DMS53 treated with DMSO at 0.1 percent for 48 hours (cell line): ENCODE results near the gene SLC2A13.

ENCODE experiments used
- DNase-seq: peaks from one replicate; lab custom pipeline; 2025; ENCODE audit not compliant: unreplicated experiment; lab: John Stamatoyannopoulos, UW

The SLC2A13 gene

DNA sequence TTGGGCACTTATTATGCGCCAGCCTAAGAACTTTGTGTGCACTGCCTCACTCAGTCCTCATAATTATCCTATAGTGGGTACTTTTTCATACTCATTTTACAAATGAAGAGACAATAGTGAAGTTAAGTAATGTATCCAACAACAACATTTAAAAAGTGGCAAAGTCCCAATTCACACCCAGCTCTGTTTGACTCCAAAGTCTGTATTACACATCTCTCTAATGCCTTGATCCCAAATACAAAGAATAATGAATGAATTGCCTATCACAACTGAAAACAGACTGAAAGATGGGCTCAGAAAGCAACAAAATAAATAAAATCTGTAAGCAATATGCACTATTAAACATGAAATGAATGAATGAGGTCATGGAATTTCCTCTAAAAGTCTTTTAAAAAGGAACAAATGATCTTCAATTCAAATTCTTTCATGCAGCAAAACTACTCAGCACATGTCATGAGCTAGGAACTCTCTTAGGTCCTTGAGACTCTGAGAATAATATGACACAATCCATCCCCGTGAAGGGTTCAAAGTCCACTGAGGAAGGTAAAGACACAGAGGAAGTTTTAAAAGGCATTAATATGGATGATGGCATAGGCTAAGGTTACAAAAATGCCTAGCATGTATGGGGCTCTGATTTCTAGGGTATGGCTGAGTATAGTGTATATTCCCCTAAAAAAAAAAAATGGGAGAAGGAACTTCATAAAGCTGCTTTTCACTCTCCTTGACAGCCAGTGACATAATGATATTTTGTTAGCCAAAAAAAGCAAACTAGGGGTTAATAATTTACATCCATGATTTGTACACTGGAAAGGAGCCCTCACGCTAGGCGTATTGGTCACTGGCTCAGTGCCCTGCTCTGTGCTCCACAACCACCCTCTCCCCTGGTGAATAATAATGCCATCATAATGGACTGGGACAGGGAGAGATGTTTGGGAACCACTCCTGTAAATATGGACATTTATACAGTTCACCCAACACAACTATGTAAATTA is 103.4 kb downstream of the SLC2A13 start:
- peak; percentile 38 for DNase-seq

GRCh38 chr12:40001406-40001805 is 104.5 kb downstream of the SLC2A13 start:
- no peak for DNase-seq

DNA sequence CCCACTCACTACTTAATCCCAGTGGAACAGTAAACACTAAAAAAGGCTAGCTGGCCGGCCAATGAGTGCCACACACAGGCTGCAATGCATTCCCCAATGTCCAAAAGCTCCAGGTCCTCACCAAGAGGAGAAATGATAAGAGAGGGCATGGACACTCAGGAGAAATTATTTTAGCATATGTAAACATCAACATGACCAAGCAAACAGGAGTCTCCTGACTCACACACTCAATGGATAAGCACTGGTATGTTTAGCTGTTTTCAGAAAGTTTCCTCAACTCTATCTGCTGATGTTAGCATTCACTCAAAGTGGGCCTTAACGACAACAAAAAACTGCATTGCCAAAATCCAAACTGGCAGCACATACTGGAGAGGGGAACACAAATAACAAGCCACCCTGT is 105.0 kb downstream of the SLC2A13 start:
- no peak for DNase-seq

DNA sequence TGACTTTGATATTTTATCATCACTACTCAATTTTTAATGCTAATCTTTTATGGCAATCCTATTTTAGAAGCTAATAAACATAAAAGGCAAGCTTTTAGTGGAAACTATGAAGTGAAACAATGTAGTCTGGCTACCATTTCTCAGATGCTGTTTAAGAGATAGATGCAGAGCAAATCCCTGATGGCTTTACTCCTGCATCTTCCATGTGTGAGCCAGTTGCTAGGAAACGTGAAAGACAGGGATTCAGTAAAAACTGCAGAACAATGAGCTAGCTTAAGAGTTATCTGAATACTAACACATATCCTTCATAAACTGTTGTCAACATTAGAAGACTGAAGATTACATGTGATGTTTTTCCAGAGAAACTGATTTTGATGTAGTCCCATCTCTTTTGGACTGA is 112.6 kb downstream of the SLC2A13 start:
- no peak for DNase-seq

DNA sequence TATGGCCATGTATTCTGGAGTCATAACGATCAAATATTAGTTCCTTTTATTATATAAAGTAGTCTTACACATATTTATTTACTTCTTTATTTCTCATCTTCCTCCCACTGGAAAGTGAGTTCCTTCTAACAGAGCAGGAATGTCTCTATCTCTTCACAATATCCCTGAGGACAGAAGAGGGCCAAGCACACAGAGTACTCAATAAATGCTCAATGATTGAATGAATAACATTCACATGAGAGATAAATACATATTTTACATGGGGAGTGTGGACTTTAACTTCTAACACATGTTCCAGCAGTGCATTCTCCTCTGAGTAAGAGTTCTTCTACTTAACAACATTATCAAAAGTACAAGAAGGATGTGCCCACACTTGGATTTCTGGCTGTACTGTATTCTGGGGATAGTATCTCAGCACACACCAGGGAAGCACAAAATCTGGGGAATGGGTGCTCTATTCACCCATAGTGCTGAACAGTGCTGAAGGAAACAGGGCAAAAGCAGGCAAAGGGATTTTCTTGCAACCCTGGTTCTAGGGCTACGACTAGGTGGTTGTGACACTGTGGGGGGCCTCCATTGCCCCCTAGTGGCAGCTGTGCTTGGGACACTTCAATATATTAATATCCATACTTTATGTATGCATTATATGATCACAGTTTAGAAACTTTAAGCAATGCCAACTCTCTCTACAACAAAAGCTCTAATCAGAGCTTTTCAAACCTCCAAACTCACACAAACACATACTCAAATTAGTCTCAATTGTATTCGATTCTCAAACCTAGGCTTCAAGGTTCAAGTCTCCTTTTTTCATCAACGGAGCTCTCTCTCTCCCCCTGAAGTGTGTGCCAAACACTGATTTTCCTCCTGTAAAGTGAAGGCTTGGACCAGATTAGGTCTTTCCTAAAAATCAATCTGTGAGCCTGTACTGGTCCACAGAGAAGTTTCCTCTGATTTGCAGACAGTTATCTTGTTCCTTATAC is 115.5 kb downstream of the SLC2A13 start:
- DNase-seq = peak; percentile 50

DNA sequence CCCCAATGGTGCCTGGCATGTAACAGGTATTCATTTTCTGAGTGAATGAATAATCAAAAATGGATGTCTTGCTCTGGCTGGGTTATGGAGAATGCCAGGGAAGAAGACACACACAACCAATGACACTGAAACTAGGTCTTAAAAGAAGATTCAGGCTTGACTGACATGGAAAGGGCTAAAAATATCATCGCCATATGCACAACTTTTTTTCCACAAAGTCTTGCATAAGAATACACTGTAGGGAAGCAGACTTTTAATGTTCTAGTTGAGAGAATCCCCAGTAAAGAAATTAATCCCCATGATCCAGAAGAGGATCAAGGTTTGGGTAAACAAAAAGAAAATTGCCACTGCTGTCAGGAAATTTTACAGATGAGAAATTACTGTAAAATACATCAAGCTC is 116.4 kb downstream of the SLC2A13 start:
- DNase-seq = no peak

- no peak for DNase-seq
These were observed 117.3 kb downstream of the SLC2A13 start for GRCh38 chr12:39988574-39988973.

DNA sequence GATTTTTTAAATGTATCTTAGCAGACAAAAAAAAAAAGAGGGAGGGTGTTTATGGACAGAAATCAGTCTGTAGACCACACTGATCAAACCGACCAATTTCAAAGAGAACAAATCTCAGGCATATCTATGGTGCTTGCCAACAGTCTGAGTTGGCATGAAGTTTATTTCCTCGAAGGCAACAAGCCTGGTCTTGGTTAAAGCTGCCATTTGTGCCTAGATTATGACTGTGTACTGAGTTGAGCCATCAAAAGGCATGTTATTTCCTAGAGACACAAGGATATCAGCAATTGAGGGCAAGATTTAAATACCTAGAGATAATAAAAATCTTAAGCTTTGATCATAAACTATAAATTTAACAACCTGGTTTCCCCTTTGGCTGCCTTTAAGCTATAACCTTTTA is 119.2 kb downstream of the SLC2A13 start:
- DNase-seq = no peak

- no peak for DNase-seq
These were observed 121.2 kb downstream of the SLC2A13 start for GRCh38 chr12:39984670-39985069.

DNA sequence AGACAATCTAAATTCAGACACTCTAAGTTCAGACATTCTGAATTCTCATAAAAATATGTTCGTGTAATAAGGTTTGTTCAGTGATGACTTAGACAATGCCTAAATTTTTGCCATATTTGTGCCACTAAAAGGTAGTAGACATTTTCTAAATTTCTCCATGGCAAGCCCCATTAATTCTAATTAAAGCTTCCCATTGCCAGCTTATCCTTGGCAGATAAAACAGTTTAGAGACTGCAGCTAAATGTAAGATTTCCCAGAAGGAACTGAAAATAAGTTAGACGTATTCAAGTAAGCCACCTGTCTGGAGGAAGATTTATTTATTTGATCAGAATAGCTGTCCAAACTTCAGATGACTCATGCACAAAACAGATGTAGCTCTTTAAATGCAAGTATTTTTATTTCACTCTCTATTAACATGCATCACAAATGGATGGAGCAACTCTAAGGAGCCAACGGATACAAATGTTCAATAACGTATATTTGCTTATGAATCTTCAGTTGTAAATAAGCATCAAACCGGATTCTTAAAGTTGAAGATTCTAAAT is 130.4 kb downstream of the SLC2A13 start:
- DNase-seq = no peak

GRCh38 chr12:39972119-39972518 is 133.8 kb downstream of the SLC2A13 start:
- DNase-seq = no peak

GRCh38 chr12:39971348-39971747 is 134.5 kb downstream of the SLC2A13 start:
- no peak for DNase-seq

DNA sequence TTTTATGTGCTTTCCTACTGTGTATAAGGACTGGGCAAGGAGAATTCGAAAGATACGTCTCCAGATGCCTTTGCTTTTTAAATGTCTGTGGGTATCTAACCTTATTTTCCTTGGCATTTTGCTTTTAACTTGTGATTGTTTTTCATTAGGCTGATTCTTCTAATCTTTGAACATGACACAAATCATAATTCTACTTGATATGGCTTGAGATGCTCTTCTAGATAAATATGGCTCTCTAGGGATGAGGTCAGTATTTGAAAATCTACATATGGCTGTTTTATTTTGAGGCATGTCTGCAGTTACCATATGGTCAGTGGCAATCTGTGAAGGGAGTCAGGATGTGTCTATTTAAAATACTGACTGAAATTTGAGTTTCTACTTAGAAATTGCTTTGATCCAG is 139.2 kb downstream of the SLC2A13 start:
- no peak for DNase-seq

DNA sequence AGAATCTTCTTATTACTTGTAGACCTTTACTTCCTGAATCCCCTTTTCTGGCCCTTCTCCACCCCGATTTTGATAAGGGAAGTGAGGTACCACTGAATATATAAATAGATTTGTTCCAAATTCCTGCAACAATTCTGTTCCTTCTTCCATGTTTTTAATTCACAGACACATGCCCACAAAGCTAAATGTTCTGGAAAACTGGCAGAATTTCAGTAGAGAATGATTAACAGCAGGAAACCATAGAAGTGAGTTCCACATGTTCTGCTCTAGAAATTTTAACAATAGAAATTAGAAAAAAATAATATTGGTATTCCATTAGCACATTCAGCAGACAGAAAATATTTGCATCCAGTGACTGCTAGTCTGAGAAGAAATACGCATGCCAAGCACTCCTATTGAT is 139.6 kb downstream of the SLC2A13 start:
- no peak for DNase-seq

GRCh38 chr12:39959467-39959866 is 146.4 kb downstream of the SLC2A13 start:
- DNase-seq = no peak

DNA sequence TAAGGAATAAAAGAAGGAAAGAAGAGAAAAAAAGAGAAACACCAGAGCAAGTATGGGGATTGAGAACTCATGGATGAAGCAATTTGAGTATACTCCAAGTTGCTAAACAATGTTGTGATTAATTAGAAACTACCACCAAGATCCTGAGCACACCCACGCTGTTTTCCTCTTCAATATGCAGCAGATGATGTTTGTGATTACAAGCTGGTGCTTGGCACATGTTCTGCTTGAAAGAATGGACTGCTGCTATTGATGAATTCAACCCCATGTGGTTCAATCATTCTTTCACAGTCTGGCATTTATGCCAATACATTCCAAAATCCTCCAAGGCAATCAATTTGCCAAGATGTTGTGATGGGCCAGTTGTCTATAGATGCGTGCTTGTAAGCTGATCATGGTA is 146.8 kb downstream of the SLC2A13 start:
- no peak for DNase-seq

- DNase-seq = no peak
These were observed 147.5 kb downstream of the SLC2A13 start for GRCh38 chr12:39958377-39958776.

DNA sequence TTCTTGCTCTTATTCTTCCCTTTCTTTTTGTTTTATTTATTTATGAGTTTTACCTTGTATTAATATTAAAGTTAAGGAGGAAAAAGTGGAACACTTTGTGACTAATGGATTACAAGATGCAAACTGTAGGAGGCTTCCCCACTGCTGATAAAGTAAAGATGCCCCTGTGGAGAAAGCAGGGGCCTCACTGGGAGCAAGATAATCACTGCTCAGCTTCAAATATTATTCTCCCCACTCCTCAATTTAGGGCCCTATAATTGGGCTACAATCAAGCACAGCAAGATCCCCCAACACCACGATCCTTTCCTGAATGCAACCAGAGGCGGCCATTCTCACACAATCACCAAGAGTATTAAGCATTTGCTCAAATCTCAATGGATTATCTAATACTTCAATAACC is 149.2 kb downstream of the SLC2A13 start:
- no peak for DNase-seq

GRCh38 chr12:39946361-39947280 is 159.3 kb downstream of the SLC2A13 start:
- no peak for DNase-seq

DNA sequence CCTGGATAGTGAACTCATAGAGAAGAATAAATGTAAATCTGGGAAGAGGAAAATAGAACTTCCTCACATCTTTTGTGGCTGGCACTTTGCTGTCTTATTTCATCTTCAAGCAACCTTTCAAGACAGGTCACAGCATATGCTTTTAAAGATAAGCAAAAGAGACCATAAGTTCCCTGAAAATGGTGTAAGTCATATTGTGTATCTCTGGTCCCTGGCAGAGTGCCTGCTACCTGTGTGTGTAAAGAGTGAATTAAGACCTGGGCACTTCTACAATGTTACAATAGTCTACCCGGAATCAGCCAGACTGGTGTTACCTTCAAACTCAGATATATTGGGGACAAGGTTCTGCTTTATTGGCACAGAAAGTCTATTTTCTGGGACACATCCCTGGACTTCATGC is 168.8 kb downstream of the SLC2A13 start:
- no peak for DNase-seq
